Measurements from ENCODE around the gene KIF14. TPM values are rescaled to one million over a fixed set of nuclear protein-coding genes. Genes with fewer than 3 reads are reported as not detected.

The KIF14 gene
- total and polyA plus RNA-seq, 8 donors: 0.71 to 13.7 (median 6.1) TPM

GRCh38 chr1:200506471-200506870, 114.1 kb downstream of the KIF14 start:
- no peak for TF ChIP-seq CTCF (IDR thresholded peaks at IDR 0.05)

GRCh38 chr1:200505257-200505656, 115.3 kb downstream of the KIF14 start:
- no peaks in the 10 kb centered on the region for H3K9me3 ChIP-seq
- ATAC-seq (no peak), DNase-seq (no peak)
- intact Hi-C loops (cut with DNase I): no loop called here
- H3K4me3 ChIP-seq: no peak overlapping the region
- no peaks in the 10 kb centered on the region for H3K27me3 ChIP-seq
- H3K36me3 ChIP-seq: no peaks in the 10 kb centered on the region
- H3K4me1 ChIP-seq: no peaks in the 10 kb centered on the region
- TF ChIP-seq CTCF (IDR thresholded peaks at IDR 0.05): no peak
- H3K27ac ChIP-seq: no peak overlapping the region

More at GRCh38 chr1:200506471-200506870, 114.1 kb downstream of the KIF14 start:
- H3K4me1 ChIP-seq: no peaks in the 10 kb centered on the region
- H3K27ac ChIP-seq: no peak overlapping the region
- peaks cover 0 to 11% of the 10 kb centered on the region in 2 donors for H3K27me3 ChIP-seq
- no peaks in the 10 kb centered on the region for H3K36me3 ChIP-seq
- intact Hi-C loops (cut with DNase I): no loop called here
- ATAC-seq (no peak), DNase-seq (no peak)
- no peaks in the 10 kb centered on the region for H3K9me3 ChIP-seq
- H3K4me3 ChIP-seq: no peak overlapping the region

Other genes with a start within 250 kb of the KIF14 start
- 10 to 100 TPM; 18.1 to 25.3 TPM for gene ZNF281, start 210.7 kb downstream of the KIF14 start, total RNA-seq
- 10 to 100 TPM; 21.0 to 28.9 (median 27.0) TPM for gene ZNF281, start 210.7 kb downstream of the KIF14 start, polyA plus RNA-seq (ENCODE audit: insufficient read length in 6 of 6)
- gene DDX59, start 49.2 kb upstream of the KIF14 start, total RNA-seq: 10 to 100 TPM; 15.4 to 24.1 TPM
- 10 to 100 TPM; 28.5 to 36.4 (median 31.5) TPM for gene DDX59, start 49.2 kb upstream of the KIF14 start, polyA plus RNA-seq (ENCODE audit: insufficient read length in 6 of 6)
- 10 to 100 TPM; 32.2 TPM for gene CAMSAP2, start 118.1 kb upstream of the KIF14 start, total RNA-seq
- 10 to 100 TPM; 46.8 to 55.0 (median 51.0) TPM for gene CAMSAP2, start 118.1 kb upstream of the KIF14 start, polyA plus RNA-seq (ENCODE audit: insufficient read length in 6 of 6)

Measured in left lung (tissue), 10 donors.